Hepatic stellate cell (primary cell): ENCODE measurements around the gene HHAT.

Source experiments
- DNase-seq: peaks from one replicate; pipeline ENCODE4 v3.0.0; 2011; ENCODE audit warnings: low spot score

Gene HHAT

GRCh38 chr1:210722410-210723081, 393.8 kb downstream of the HHAT start:
- DNase-seq: no peak

DNA sequence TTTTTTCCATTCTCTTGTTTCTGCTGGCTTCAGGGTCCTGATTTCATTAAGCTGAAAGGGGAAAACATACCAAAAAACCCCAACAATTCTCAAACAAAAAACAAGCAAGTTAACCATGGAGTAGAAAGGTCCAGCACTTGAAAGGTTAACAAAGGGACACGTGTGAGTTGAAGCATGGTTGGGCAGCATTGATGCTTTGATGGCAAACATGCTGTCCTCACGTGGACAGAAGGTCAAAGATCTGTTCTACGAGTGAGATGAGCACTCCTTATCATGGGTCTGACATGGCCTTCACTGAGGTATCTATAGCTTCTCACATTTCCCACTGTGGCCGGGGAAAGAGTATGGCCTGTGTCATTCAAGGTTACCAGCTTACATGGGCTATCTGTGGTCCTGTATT, 394.9 kb downstream of the HHAT start:
- no peak for DNase-seq

DNA sequence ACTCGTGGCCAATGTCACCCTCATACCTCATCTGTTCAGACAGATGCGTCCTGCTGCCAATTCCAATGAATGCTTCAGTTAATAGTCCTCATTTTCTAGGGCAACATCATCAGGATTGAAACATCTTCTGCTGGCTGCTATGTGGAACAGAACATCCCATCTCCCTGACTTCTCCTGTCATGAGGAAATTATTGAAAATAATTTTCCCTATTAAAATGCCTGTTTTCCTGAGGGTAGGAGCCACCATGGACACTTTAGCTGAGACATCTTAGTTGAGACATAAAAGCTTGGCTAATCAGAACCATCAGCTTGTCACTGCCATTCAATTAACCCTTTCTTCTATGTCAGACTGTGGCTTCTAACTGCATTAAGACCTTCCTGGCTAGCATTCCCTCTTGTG, 396.1 kb downstream of the HHAT start:
- DNase-seq: no peak
